Fibroblast of skin of abdomen (primary cell): ENCODE results near the gene MYF5. TPM values are rescaled to one million over a fixed set of nuclear protein-coding genes. Genes with fewer than 3 reads are reported as not detected.

Source experiments
- DNase-seq: peaks from one replicate; pipeline ENCODE4 v3.0.0-alpha.2; 2013
- polyA plus RNA-seq, 2 experiments: library from polyadenylated mRNA; unstranded; fragments of 120-200 nt; gene quantifications; one replicate each; pipeline ENCODE4 v1.2.1, GENCODE V29; 2013; ENCODE audit not compliant: insufficient read length in 2 of 2

Gene MYF5
- 0.14 TPM for polyA plus RNA-seq (2013, experiment 1 of 2; ENCODE audit: insufficient read length)
- 0.07 TPM for polyA plus RNA-seq (2013, experiment 2 of 2; ENCODE audit: insufficient read length)

- no peak for DNase-seq
These were observed at the start of gene MYF5 for GRCh38 chr12:80716696-80717469. Gene MYF5 (plus strand): TSS chr12:80716912. CDS start chr12:80717064, 152 bp downstream.

GRCh38 chr12:80670214-80670613 is 46.5 kb upstream of the MYF5 start:
- DNase-seq, result no peak

- peak; percentile 35 for DNase-seq
These were observed 40.6 kb upstream of the MYF5 start for GRCh38 chr12:80676042-80676636.

- DNase-seq, result no peak
These were observed 39.9 kb upstream of the MYF5 start for GRCh38 chr12:80676856-80677255.

- no peak for DNase-seq
These were observed 38.7 kb upstream of the MYF5 start for GRCh38 chr12:80677994-80678393.

GRCh38 chr12:80679346-80680131 is 37.2 kb upstream of the MYF5 start:
- DNase-seq, result no peak

- DNase-seq, result no peak
These were observed 35.4 kb upstream of the MYF5 start for GRCh38 chr12:80681287-80681686.

GRCh38 chr12:80681786-80682185 is 34.9 kb upstream of the MYF5 start:
- no peak for DNase-seq

GRCh38 chr12:80684077-80684495 is 32.6 kb upstream of the MYF5 start:
- DNase-seq, result no peak

- no peak for DNase-seq
These were observed 26.6 kb upstream of the MYF5 start for GRCh38 chr12:80690090-80690489.

GRCh38 chr12:80690513-80690912 is 26.2 kb upstream of the MYF5 start:
- DNase-seq, result no peak

- no peak for DNase-seq
These were observed 24.6 kb upstream of the MYF5 start for GRCh38 chr12:80692114-80692513.

GRCh38 chr12:80697270-80697887 is 19.3 kb upstream of the MYF5 start:
- no peak for DNase-seq

GRCh38 chr12:80698256-80698655 is 18.5 kb upstream of the MYF5 start:
- DNase-seq, result no peak

- no peak for DNase-seq
These were observed 17.7 kb upstream of the MYF5 start for GRCh38 chr12:80698847-80699542.

GRCh38 chr12:80700327-80700726 is 16.4 kb upstream of the MYF5 start:
- DNase-seq, result no peak

- no peak for DNase-seq
These were observed 15.3 kb upstream of the MYF5 start for GRCh38 chr12:80701388-80701787.

- DNase-seq, result peak; percentile 75
These were observed 13.6 kb upstream of the MYF5 start for GRCh38 chr12:80702889-80703805.

GRCh38 chr12:80704420-80704819 is 12.3 kb upstream of the MYF5 start:
- DNase-seq, result no peak

GRCh38 chr12:80707126-80707829 is 9.4 kb upstream of the MYF5 start, which contains the start of gene MYF6:
Gene MYF6 (plus strand): TSS chr12:80707634. CDS start chr12:80707720, 86 bp downstream.
- DNase-seq, result no peak
